HEK293 (cell line): ENCODE data around the gene EARS2.

Source experiments
- CTCF ChIA-PET: fragments of 350-600 bp; formaldehyde crosslinking; extraction: SDS; loops from one replicate; lab custom pipeline; 2021; ENCODE audit warnings: antibody characterized with exemption; lab: Yijun Ruan, JAX
- POLR2A ChIA-PET: fragments of 300-600 bp; formaldehyde crosslinking; extraction: SDS; loops from one replicate; lab custom pipeline; 2020; ENCODE audit warnings: antibody characterized with exemption, inconsistent platforms; lab: Yijun Ruan, JAX
- H3K27ac ChIP-seq: fragments of 200-500 bp; sonication (Bioruptor generic); 2 replicates; pipeline ENCODE4 v1.5.1; 2014; ENCODE audit warnings: low read depth, low read length, control low read depth, inconsistent platforms; ENCODE audit errors: extremely low read depth
- H3K36me3 ChIP-seq, 2 experiments: fragments of 200-500 bp in 1 of 2; sonication (Bioruptor generic) in 1 of 2; 1 replicate in 1 of 2; 2 replicates in 1 of 2; pipeline ENCODE4 v1.5.1; 2014 to 2017; ENCODE audit warnings: inconsistent platforms in 2 of 2, low read length in 2 of 2; ENCODE audit not compliant: control insufficient read depth in 2 of 2, insufficient read depth in 1 of 2
- H3K4me1 ChIP-seq: fragments of 200-500 bp; sonication (Bioruptor generic); 2 replicates; pipeline ENCODE4 v1.5.1; 2014; ENCODE audit warnings: mild to moderate bottlenecking, low read length, inconsistent platforms; ENCODE audit not compliant: control insufficient read depth, insufficient read depth
- H3K4me3 ChIP-seq: 2 replicates; pipeline ENCODE4 v1.5.1; 2011; ENCODE audit warnings: low read depth, mild to moderate bottlenecking, control low read depth, low read length, moderate library complexity
- H3K9me3 ChIP-seq: fragments of 200-500 bp; sonication (Bioruptor generic); 2 replicates; pipeline ENCODE4 v1.5.1; 2014; ENCODE audit warnings: low read depth, low read length, inconsistent platforms; ENCODE audit not compliant: control insufficient read depth, insufficient read depth
- HOXA7 ChIP-seq: sonication (generic); formaldehyde crosslinking; IDR thresholded peaks from 2 replicates; pipeline ENCODE4 v1.8.1; 2022; ENCODE audit warnings: missing genetic modification reagents, borderline replicate concordance
- IKZF3 ChIP-seq: fragments of 450-650 bp; IDR thresholded peaks from 2 replicates; pipeline ENCODE4 v1.5.0; 2018; ENCODE audit warnings: missing biosample characterization, mild to moderate bottlenecking, missing genetic modification characterization, moderate library complexity
- MYNN ChIP-seq: fragments of 450-650 bp; formaldehyde crosslinking; IDR thresholded peaks from 2 replicates; pipeline ENCODE4 v1.5.1; 2016; ENCODE audit warnings: missing biosample characterization, missing genetic modification characterization, borderline replicate concordance
- RBAK ChIP-seq: fragments of 450-650 bp; formaldehyde crosslinking; IDR thresholded peaks from 2 replicates; pipeline ENCODE4 v1.5.1; 2016; ENCODE audit warnings: missing biosample characterization, missing genetic modification characterization
- SETDB1 ChIP-seq: IDR thresholded peaks from one replicate; pipeline ENCODE4 v1.6.1; 2017; ENCODE audit warnings: mild to moderate bottlenecking, low read length, moderate library complexity, mixed read lengths; ENCODE audit not compliant: insufficient read length
- SP2 ChIP-seq: fragments of 450-650 bp; formaldehyde crosslinking; IDR thresholded peaks from 2 replicates; pipeline ENCODE4 v1.5.1; 2016; ENCODE audit warnings: missing biosample characterization, missing genetic modification characterization
- TRIM28 ChIP-seq: IDR thresholded peaks from 2 replicates; pipeline ENCODE4 v1.6.1; 2011; ENCODE audit warnings: low read length, control low read depth, borderline replicate concordance
- ZBTB1 ChIP-seq: fragments of 450-650 bp; formaldehyde crosslinking; IDR thresholded peaks from 2 replicates; pipeline ENCODE4 v1.5.1; 2016; ENCODE audit warnings: missing biosample characterization, missing genetic modification characterization
- ZNF169 ChIP-seq: fragments of 450-650 bp; formaldehyde crosslinking; IDR thresholded peaks from 2 replicates; pipeline ENCODE4 v1.5.1; 2016; ENCODE audit warnings: missing biosample characterization, missing genetic modification characterization
- ZNF211 ChIP-seq: fragments of 450-650 bp; formaldehyde crosslinking; IDR thresholded peaks from 2 replicates; pipeline ENCODE4 v1.5.1; 2016; ENCODE audit warnings: low read depth, missing biosample characterization, missing genetic modification characterization
- ZNF214 ChIP-seq: fragments of 450-650 bp; formaldehyde crosslinking; IDR thresholded peaks from 2 replicates; pipeline ENCODE4 v1.5.1; 2017; ENCODE audit warnings: missing biosample characterization, mild to moderate bottlenecking, missing genetic modification characterization, borderline replicate concordance
- ZNF248 ChIP-seq: fragments of 450-650 bp; formaldehyde crosslinking; IDR thresholded peaks from 2 replicates; pipeline ENCODE4 v1.5.1; 2017; ENCODE audit warnings: missing biosample characterization, missing genetic modification characterization
- ZNF391 ChIP-seq: fragments of 450-650 bp; formaldehyde crosslinking; IDR thresholded peaks from 2 replicates; pipeline ENCODE4 v1.5.1; 2016; ENCODE audit warnings: low read depth, missing biosample characterization, missing genetic modification characterization, borderline replicate concordance
- ZNF423 ChIP-seq: fragments of 450-650 bp; formaldehyde crosslinking; IDR thresholded peaks from 2 replicates; pipeline ENCODE4 v1.5.1; 2016; ENCODE audit warnings: missing biosample characterization, missing genetic modification characterization
- ZNF426 ChIP-seq: fragments of 450-650 bp; formaldehyde crosslinking; IDR thresholded peaks from 2 replicates; pipeline ENCODE4 v1.5.1; 2017; ENCODE audit warnings: missing biosample characterization, missing genetic modification characterization, mild to moderate bottlenecking, inconsistent platforms, moderate library complexity
- ZNF510 ChIP-seq: fragments of 450-650 bp; formaldehyde crosslinking; IDR thresholded peaks from 2 replicates; pipeline ENCODE4 v1.5.1; 2018; ENCODE audit warnings: mild to moderate bottlenecking, missing genetic modification characterization, missing biosample characterization; ENCODE audit not compliant: insufficient replicate concordance
- ZNF585B ChIP-seq: fragments of 450-650 bp; formaldehyde crosslinking; IDR thresholded peaks from 2 replicates; pipeline ENCODE4 v1.5.1; 2016; ENCODE audit warnings: missing biosample characterization, missing genetic modification characterization
- ZNF624 ChIP-seq: fragments of 450-650 bp; formaldehyde crosslinking; IDR thresholded peaks from 2 replicates; pipeline ENCODE4 v1.5.1; 2017; ENCODE audit warnings: missing biosample characterization, missing genetic modification characterization
- ZNF658 ChIP-seq: fragments of 450-650 bp; formaldehyde crosslinking; IDR thresholded peaks from 2 replicates; pipeline ENCODE4; 2016; ENCODE audit warnings: missing biosample characterization, missing genetic modification characterization
- ZNF670 ChIP-seq: fragments of 450-650 bp; formaldehyde crosslinking; IDR thresholded peaks from 2 replicates; pipeline ENCODE4 v1.5.1; 2016; ENCODE audit warnings: missing biosample characterization, missing genetic modification characterization, low read depth
- ZNF707 ChIP-seq: fragments of 450-650 bp; formaldehyde crosslinking; IDR thresholded peaks from 2 replicates; pipeline ENCODE4 v1.5.1; 2016; ENCODE audit warnings: missing biosample characterization, missing genetic modification characterization
- ZNF791 ChIP-seq: fragments of 450-650 bp; formaldehyde crosslinking; IDR thresholded peaks from 2 replicates; pipeline ENCODE4 v1.5.1; 2016; ENCODE audit warnings: missing biosample characterization, missing genetic modification characterization
- ZNF792 ChIP-seq: fragments of 450-650 bp; formaldehyde crosslinking; IDR thresholded peaks from 2 replicates; pipeline ENCODE4 v1.5.1; 2016; ENCODE audit warnings: missing biosample characterization, missing genetic modification characterization
- ZSCAN16 ChIP-seq: fragments of 450-650 bp; formaldehyde crosslinking; IDR thresholded peaks from 2 replicates; pipeline ENCODE4 v1.5.1; 2016; ENCODE audit warnings: missing biosample characterization, missing genetic modification characterization
- TF ChIP-seq, protein P1 (sequence below): fragments of 450-650 bp; formaldehyde crosslinking; IDR thresholded peaks from 2 replicates; pipeline ENCODE4 v1.5.1; 2016; ENCODE audit warnings: missing biosample characterization, missing genetic modification characterization, borderline replicate concordance
- TF ChIP-seq, protein P2 (sequence below): fragments of 450-650 bp; IDR thresholded peaks from 2 replicates; pipeline ENCODE4 v1.5.1; 2018; ENCODE audit warnings: missing biosample characterization, missing genetic modification characterization
- TF ChIP-seq, protein P3 (sequence below): fragments of 450-650 bp; formaldehyde crosslinking; IDR thresholded peaks from 2 replicates; pipeline ENCODE4 v1.5.1; 2017; ENCODE audit warnings: missing biosample characterization, missing genetic modification characterization

EARS2 gene

DNA sequence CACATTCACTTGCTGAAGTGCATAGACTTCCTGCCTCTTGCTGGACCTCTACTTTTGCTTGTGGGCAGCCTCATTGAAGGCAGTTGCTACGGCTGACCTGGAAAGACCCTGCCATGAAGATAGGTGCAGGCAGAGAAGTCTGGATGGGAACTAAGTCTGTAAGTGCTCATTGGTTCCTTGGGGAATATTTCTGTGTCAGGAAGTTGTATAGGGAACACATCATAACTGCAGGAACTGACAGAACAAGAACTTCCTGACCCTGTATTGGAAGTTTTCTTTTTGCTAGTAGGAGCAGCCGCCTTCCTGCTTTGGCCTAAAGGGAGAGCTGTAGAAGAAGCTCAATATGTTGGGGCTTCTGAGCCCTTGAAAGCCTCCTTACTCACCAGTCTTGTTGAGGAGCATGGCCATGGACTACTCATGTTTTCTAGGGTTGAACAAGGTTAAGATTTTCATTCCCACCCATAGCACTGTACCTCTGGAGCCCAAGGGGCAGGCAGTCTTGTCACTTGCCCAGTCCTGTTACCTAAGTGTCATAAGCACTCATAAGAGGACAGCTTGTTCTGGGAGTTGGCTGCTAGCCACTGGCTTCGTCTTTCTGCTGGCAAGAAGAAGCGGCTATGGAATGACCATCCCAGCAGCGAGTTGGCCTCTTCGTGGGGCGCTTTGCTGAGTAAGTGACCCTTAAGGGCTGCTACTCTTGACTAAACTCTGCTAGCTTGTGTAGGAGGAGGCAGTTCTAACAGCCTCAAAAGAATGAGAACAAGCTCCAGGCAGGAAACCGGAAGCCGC lies 7.6 kb upstream of the EARS2 start (continued):
- TF ChIP-seq MYNN (tag by site-specific recombination) (no peak), ZNF214 (tag by site-specific recombination) (no peak)

DNA sequence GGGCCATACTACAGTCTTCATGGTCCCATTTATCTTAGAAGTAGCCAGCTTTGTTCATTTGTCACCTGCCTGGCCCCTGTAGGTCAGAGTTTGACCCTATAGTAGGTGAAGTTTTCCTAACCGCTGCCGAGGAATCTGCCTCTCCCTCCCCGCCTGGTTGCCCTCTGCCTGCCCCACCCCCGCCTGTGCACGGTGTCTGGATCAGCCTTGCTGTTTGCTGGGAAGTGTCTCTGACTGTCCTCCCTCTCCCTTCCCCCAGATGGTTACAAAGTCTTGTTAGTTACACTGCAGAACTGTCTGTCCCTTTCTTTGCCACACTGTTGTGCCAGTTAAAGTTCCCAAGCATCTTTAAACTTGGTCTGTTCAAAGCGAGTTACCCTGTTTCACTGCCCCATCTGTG lies 6.0 kb upstream of the EARS2 start:
- ChIA-PET CTCF (interaction anchor here (0.7 kb wide), 1 partner anchor 209 kb away, joined by 3 read pairs; no protein-coding TSS in a partner anchor), POLR2A (no interaction called here)
- H3K27ac ChIP-seq: no peak overlapping the region
- no peak for TF ChIP-seq HOXA7 (CRISPR knock-in tag)
- no peak for TF ChIP-seq ZNF426 (tag by site-specific recombination)
- TF ChIP-seq ZNF791: no peak
- no peak for TF ChIP-seq SETDB1
- TF ChIP-seq SP2 (tag by site-specific recombination): no peak
- TF ChIP-seq ZNF707 (tag by site-specific recombination): no peak
- no peak for TF ChIP-seq ZNF624 (tag by site-specific recombination)
- TF ChIP-seq, protein P1, sequence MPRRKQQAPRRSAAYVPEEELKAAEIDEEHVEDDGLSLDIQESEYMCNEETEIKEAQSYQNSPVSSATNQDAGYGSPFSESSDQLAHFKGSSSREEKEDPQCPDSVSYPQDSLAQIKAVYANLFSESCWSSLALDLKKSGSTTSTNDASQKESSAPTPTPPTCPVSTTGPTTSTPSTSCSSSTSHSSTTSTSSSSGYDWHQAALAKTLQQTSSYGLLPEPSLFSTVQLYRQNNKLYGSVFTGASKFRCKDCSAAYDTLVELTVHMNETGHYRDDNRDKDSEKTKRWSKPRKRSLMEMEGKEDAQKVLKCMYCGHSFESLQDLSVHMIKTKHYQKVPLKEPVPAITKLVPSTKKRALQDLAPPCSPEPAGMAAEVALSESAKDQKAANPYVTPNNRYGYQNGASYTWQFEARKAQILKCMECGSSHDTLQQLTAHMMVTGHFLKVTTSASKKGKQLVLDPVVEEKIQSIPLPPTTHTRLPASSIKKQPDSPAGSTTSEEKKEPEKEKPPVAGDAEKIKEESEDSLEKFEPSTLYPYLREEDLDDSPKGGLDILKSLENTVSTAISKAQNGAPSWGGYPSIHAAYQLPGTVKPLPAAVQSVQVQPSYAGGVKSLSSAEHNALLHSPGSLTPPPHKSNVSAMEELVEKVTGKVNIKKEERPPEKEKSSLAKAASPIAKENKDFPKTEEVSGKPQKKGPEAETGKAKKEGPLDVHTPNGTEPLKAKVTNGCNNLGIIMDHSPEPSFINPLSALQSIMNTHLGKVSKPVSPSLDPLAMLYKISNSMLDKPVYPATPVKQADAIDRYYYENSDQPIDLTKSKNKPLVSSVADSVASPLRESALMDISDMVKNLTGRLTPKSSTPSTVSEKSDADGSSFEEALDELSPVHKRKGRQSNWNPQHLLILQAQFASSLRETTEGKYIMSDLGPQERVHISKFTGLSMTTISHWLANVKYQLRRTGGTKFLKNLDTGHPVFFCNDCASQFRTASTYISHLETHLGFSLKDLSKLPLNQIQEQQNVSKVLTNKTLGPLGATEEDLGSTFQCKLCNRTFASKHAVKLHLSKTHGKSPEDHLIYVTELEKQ (tag by site-specific recombination): no peak
- no peak for TF ChIP-seq ZSCAN16
- TF ChIP-seq ZNF211 (tag by site-specific recombination): no peak
- no peak for TF ChIP-seq ZNF658 (tag by site-specific recombination)
- TF ChIP-seq ZNF169 (tag by site-specific recombination): no peak
- no peak for TF ChIP-seq ZNF792 (tag by site-specific recombination)
- no peak for TF ChIP-seq ZNF510 (tag by site-specific recombination)
- TF ChIP-seq RBAK: no peak
- no peak for TF ChIP-seq ZNF670
- H3K4me1 ChIP-seq: no peaks in the 10 kb centered on the region
- H3K4me3 ChIP-seq: no peak overlapping the region
- H3K36me3 ChIP-seq: peaks cover 27 to 92% of the 10 kb centered on the region in 2 experiments
- no peaks in the 10 kb centered on the region for H3K9me3 ChIP-seq

DNA sequence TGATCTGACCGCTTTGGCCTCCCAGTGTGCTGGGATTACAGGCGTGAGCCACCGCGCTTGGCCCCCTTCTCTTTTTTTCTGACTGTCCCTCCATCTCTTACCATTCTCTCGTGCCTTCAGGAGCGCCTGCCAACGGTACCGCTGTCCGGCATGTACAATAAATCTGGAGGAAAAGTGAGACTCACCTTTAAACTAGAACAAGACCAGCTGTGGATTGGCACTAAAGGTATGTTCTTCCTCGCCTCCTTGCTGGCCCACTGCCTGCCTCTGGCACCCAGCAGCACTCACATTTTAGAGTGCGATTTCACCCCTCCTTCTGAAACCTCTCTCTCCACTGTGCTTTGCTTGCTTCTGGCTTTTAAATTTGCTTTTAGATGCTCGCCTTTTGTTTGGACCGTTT lies 5.4 kb upstream of the EARS2 start:
- H3K4me1 ChIP-seq: no peaks in the 10 kb centered on the region
- H3K9me3 ChIP-seq: no peaks in the 10 kb centered on the region
- H3K27ac ChIP-seq: no peak overlapping the region
- CTCF ChIA-PET: no interaction called here
- peaks cover 20 to 85% of the 10 kb centered on the region in 2 experiments for H3K36me3 ChIP-seq
- no peak for TF ChIP-seq ZNF585B (tag by site-specific recombination)
- TF ChIP-seq ZBTB1 (tag by site-specific recombination): no peak
- TF ChIP-seq IKZF3 (tag by site-specific recombination): no peak
- TF ChIP-seq, protein P2, sequence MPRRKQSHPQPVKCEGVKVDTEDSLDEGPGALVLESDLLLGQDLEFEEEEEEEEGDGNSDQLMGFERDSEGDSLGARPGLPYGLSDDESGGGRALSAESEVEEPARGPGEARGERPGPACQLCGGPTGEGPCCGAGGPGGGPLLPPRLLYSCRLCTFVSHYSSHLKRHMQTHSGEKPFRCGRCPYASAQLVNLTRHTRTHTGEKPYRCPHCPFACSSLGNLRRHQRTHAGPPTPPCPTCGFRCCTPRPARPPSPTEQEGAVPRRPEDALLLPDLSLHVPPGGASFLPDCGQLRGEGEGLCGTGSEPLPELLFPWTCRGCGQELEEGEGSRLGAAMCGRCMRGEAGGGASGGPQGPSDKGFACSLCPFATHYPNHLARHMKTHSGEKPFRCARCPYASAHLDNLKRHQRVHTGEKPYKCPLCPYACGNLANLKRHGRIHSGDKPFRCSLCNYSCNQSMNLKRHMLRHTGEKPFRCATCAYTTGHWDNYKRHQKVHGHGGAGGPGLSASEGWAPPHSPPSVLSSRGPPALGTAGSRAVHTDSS: no peak
- TF ChIP-seq TRIM28: no peak
- no peak for TF ChIP-seq ZNF248 (tag by site-specific recombination)
- TF ChIP-seq ZNF391: no peak
- no peak for TF ChIP-seq ZNF423
- TF ChIP-seq, protein P3, sequence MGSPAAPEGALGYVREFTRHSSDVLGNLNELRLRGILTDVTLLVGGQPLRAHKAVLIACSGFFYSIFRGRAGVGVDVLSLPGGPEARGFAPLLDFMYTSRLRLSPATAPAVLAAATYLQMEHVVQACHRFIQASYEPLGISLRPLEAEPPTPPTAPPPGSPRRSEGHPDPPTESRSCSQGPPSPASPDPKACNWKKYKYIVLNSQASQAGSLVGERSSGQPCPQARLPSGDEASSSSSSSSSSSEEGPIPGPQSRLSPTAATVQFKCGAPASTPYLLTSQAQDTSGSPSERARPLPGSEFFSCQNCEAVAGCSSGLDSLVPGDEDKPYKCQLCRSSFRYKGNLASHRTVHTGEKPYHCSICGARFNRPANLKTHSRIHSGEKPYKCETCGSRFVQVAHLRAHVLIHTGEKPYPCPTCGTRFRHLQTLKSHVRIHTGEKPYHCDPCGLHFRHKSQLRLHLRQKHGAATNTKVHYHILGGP: no peak
- POLR2A ChIA-PET: no interaction called here
- H3K4me3 ChIP-seq: no peak overlapping the region
